ENCODE data around the gene SYTL2.
"Not testable (repeated sequence)": the region's sequence is repeated elsewhere in the genome, so short reads cannot be mapped to it uniquely, and the experiment has no call there.

The SYTL2 gene

GRCh38 chr11:85685125-85685819, 125.7 kb downstream of the SYTL2 start:
- DNase-seq = no peak

DNA sequence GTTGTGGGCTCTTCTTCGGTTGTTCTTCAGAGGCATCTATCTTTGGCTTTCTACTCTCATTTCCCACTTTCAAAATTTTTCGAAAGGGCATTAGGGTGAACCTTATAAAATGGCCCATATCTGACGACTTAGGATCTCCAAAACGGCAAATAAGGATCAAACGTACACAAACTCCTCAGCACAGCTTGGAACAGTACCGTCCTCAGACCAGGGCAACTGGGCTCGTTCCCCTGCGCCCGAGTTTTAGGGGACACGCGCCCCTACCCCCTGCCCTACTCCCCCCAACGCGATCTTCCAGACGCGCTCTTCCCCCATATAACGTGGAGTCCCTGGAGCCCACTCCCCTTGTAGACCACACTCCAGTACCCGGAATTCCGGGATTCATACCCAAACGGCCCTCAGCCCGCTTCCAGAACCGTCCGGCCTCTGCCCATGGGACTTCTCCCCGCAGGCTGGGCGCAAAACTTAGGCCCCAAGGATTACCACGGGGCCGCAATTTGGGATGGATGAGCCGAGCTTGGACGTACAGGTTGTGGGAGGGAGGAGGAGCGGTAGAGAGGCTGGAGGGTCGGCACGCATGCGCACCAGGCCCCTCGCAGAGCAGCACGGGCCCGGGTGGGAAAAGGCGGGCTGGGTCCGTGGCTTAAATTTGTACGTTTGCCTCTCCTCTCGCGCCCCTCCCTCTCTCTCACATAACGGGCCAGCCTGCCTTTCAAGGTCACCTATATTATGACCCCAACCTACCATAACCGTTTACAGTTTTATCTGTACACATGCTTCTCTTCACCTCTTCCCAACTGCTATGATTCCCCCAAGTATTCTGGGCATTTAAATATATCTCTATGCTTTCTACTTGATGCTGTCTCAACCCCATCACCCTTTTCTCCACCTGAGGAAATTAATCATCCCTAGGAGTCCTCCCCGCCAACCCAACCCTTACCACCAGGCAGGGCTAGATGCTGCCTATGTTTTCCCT, 128.3 kb downstream of the SYTL2 start:
- DNase-seq = peak; percentile 32

- no peak for DNase-seq
These were observed 130.0 kb downstream of the SYTL2 start for GRCh38 chr11:85680897-85681296.

- DNase-seq = no peak
These were observed 131.4 kb downstream of the SYTL2 start for GRCh38 chr11:85679576-85679975.

DNA sequence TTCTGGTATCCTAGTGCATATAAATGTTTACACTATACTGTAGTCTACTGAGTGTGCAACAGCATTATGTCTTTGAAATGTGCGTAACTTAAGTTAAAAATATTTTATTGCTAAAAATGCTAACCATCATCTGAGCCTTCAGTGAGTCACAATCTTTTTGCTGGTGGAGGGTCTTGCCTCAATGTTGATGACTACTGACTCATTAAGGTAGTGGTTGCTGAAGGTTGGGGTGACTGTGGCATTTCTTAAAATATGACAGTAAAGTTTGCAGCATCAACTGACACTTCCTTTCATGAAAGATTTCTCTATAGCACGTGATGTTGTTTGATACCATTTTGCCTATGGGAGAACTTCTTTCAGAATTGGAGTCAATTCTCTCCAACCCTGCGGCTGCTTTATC, 137.5 kb downstream of the SYTL2 start:
- no peak for DNase-seq

DNA sequence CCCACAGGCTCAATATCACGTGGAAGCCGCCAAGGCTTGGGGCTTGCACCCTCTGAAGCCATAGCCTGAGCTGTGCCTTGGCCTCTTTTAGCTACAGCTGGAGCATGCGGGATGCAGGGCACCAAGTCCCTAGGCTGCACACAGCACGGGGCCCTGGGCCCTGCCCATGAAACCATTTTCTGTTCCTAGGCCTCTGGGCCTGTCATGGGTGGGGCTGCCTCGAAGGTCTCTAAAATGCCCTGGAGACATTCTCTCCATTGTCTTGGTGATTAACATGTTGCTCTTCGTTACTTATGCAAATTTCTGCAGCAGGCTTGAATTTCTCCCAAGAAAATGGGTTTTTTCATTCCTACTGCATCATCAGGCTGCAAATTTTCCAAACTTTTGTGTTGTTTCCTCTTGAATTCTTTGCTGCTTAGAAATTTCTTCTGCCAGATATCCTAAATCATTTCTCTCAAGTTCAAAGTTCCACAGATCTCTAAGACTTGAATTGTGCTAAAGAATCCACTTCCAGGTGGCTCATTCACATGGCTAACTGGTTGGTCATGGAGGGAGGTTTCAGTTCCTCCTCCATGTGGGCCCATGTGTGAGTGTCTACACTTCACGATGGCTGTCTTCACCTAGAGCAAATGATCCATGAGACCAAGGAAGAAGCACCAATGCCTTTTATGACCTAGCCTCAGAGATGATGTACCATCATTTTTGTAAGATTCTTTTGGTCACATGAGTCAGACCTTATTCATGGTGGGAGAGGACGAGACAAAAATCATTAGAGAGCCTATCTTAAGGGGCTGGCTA, 138.6 kb downstream of the SYTL2 start:
- peak; percentile 31 for DNase-seq

- DNase-seq = not testable (repeated sequence)
These were observed 139.8 kb downstream of the SYTL2 start for GRCh38 chr11:85670949-85671663.

GRCh38 chr11:85668157-85668556, 142.8 kb downstream of the SYTL2 start:
- no peak for DNase-seq

DNA sequence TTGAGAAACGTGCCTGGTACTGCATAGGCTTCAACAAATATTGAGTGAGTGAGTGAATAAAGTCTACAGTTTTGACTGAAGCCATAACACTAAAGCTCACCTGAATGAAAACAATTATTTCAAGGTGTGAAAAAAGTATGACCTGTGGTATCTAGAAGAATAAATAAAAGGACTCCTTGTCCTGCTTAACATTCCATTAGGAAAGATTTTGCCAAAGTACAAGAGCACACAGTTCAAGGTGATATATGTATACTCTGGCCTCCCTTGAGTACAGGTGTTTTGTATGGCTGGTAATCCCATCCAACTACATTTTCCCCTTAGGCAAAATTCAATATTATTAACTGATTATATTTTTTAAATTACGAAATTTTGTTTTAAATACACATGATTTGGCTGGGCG, 144.3 kb downstream of the SYTL2 start:
- DNase-seq = no peak

DNA sequence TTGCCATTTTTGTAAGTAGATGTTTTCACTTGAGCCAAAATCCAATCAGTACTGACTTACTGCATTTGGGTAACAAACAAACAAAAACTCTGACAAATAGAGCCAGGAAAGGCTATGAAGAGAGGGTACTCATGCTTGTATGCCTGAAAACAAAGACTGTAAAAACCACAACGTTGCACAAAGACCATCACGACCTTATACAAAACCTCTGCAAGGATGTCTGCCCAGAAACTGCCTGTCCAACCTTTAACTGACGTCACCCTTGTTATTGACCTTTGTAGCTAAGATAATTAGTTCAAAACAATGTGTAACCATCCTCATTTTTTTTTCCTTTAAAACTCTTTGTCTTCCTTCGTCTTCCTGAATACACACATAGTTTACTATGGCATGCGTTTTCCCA, 145.2 kb downstream of the SYTL2 start:
- DNase-seq = no peak

DNA sequence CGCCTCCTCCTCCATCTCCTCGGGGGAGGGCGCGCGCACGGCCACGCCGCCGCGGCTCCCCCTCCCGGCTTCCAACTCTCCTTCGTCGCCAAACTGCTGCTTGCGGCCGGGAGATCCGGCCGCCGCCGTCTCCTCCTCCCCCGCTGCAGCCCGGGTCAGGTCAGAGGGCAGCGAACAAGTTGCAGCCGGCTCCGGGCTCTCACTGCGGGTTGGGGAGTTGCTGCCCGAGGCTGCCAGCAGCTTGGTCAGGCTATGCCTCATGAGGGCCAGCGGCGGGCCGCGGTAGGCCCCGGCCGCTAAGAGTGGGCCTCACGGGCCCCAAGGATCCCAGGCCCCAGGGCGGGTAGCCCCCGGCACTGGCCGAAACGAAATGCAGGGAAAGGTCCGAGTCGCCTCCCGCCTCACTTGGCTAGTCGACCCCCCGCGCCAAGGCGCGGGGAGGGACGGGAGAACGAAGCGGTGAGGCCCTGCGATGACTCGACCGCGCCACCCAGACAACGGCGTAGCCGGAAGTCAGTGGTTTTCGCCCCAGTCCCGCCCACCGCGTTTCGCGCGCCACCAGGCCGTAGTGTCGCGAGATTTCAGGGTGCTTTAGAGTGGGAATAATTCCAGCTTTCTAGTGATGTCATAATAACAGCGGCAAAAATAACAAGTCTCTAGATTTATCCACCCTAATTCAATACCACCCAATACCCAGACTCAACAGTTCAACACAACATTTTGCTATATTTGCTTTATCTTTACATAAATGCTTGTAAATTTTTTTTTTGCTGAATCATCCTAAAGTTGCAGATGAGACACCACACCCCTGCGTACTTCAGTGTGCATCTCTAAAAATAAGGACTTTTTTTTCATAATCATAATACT, 146.1 kb downstream of the SYTL2 start, which contains the start of gene CREBZF:
Gene CREBZF, minus strand, starts transcription at position 515 of the 867 bp plus-strand sequence. Its CDS starts 254 bp downstream, at position 261.
- peak; percentile 95 for DNase-seq

GRCh38 chr11:85663753-85664614, 147.0 kb downstream of the SYTL2 start:
- peak; percentile 76 for DNase-seq

DNA sequence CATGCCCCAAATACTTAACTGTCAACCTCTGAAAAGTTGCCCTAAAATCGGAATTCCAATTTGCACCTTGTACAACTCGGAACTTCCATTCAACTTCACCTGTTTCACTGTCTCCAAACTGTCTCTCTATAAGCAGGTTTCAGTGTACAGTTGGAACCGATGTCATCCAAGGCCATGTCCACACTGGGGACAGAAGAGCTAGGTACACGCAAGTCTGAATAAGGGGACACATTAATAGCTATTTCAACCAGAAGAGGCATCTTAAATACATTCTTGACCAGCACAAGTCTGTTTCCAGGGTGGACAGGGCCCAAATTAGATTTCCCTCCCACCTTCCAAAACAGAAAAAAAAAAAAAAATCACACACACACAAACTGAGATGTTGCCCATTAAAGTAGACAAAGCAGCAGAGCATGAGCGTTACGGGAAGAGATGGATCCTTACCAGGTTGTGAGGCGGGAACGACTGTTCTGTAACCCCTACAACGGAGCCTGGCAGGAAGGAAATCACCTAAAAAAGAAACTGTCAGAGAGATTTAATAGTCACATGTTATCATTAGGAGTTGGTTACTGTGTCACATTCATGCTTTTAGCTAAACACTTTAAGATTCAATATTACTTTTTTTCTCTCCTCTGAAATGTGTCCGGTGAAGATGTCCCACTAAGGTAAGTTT, 147.7 kb downstream of the SYTL2 start:
- DNase-seq = no peak

- no peak for DNase-seq
These were observed 148.8 kb downstream of the SYTL2 start for GRCh38 chr11:85661972-85662664.

DNA sequence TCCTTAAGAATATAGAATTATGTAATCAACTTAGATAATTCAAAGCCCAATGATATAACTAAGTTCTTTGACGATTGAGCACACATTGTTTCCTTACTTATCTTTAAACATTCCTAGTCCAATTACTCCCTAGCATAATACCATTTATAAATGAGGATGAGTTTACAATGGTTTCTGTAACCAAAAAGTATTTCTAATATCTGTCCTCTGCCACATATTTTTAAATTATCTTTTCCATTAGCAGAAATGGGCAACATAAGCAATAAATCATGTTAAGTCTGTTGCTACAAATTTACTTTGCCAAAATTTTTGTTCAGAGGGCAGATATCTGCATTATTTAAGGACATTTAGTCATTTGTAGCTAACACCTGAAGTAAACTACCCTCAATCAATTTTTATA, 152.8 kb downstream of the SYTL2 start:
- DNase-seq = no peak

DNA sequence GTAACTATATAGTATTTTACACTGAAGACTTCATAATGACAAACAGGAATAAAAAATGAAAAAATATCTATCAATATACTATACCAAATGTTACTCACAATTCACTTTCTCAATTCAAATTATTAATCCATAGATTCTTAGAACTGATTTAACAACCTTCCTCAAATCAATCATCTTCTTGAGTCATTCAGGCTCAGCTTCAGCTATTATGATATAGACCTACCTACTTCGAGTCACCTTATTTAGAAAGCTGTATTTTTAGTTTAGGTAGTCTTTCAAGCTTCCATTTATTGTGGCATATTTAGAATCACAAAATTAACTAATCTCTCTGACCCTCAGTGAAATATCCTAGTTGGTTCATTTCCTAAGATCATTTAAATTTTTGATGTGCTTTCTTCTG, 154.2 kb downstream of the SYTL2 start:
- DNase-seq = no peak

DNA sequence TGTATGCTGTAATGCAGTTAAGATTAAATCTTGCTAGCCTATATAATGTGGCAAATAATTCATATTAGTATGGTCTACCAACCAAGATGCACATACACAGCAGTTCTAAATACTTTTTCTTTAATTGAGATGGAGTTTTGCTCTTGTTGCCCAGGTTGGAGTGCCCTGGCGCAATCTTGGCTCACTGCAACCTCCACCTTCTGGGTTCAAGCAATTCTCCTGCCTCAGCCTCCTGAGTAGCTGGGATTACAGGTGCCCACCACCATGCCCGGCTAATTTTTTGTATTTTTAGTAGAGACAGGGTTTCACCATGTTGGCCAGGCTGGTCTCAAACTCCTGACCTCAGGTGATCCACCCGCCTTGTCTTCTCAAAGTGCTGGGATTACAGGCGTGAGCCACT, 156.6 kb downstream of the SYTL2 start:
- not testable (repeated sequence) for DNase-seq

DNA sequence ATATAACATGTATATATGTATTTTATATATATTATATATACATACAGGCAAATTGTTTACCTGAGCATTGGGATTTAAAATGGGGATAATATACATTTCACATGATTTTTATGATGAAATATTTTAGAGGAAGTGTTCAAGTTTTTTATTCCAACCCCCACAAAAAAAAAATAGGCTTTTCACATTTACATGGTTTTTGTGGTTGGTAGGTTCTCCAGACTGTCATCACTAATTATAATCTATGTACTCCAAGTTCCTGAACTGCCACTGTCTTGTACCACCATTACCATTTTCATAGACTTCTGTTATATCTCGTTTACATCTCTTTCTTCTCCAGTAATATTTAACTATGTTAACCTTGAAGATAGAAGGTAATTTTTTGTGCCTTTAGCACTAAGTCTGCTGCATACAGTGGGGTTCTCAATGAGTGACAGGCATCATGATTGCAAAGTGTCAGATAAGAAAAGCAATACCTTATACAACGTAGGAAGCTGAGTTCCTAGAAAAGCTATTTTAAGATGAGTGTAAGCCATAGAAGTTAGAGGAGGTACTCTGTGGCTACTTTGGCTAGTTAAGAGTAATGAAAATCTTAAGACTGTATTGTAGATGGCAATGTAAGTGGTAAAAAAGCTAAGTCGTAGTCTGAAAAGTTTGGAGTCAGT, 158.0 kb downstream of the SYTL2 start:
- no peak for DNase-seq
